GM20000 (cell line): Measurements from ENCODE around the gene IGSF22.

Experiments
- DNase-seq: peaks from one replicate; pipeline ENCODE4 v3.0.0; 2012; ENCODE audit warnings: low spot score
- TF ChIP-seq, protein P1 (sequence below): IDR thresholded peaks from 2 replicates; pipeline ENCODE4 v1.5.1; 2012; ENCODE audit warnings: mild to moderate bottlenecking, control low read depth; ENCODE audit errors: extremely low read depth, missing control alignments

The IGSF22 gene

DNA sequence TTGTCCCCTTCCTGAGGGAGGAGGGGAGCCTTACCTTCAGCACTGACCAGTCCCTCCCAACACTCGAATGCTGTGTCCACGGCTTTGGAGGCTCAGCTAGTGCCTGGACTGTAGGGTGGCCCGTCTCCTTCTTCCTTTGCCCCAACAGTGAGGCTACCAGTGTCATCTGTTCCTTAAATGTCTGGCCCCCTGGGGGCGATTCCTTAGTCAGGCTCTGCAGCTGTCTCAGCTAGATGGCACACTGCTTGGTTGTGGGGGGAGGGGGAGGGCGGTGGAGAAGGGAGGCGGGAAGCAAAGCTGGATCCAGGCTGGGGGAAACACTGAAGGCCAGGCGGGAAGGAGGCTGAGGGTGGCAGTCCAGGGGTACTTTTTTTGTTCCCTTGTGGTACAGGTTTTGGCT, at the start of gene IGSF22:
Gene IGSF22 (minus strand): TSS at position 149 of the 400 bp plus-strand sequence. CDS start 1,952 bp downstream, outside the sequence.
- DNase-seq, result no peak
- TF ChIP-seq, protein P1, sequence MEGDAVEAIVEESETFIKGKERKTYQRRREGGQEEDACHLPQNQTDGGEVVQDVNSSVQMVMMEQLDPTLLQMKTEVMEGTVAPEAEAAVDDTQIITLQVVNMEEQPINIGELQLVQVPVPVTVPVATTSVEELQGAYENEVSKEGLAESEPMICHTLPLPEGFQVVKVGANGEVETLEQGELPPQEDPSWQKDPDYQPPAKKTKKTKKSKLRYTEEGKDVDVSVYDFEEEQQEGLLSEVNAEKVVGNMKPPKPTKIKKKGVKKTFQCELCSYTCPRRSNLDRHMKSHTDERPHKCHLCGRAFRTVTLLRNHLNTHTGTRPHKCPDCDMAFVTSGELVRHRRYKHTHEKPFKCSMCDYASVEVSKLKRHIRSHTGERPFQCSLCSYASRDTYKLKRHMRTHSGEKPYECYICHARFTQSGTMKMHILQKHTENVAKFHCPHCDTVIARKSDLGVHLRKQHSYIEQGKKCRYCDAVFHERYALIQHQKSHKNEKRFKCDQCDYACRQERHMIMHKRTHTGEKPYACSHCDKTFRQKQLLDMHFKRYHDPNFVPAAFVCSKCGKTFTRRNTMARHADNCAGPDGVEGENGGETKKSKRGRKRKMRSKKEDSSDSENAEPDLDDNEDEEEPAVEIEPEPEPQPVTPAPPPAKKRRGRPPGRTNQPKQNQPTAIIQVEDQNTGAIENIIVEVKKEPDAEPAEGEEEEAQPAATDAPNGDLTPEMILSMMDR, result no peak

DNA sequence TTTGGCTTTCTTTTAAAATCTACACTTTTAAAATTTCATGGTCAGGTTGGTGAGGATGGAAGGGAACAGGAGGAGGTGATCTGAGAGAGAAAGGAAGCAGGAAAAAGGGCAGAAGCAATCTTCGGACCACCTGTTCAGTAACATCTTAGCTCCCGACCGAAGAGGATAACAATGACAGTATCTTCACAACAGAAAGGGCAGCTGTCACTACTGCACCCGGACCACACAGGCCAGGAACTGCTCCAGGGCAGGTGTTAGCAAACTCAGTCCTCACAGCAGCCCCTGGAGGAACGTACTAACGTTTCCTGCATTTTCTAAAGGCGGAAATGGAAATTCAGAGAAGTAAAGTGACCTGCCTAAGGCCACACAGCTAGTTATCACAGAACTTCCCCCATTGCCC, 48.8 kb upstream of the IGSF22 start:
- no peak for DNase-seq
- TF ChIP-seq, protein P1, result no peak

DNA sequence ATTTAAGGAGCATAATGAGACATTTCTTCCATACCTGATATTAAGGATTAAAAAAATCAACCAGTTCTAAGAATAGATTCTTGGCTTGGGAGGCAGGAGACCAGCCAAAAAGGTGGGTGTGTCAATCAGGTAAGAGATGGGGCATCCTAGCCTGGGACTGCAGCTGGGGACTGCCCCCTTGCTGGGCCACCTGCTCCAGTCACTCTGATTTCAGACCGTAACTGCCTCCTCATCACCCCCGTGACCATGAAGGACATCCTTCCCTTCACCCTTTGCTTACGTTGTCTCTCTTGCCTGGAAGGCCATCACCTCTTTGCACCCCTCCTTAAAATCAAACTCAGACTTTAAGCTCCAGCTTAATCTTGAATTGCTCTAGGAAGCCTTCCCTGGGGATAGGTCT, 47.7 kb upstream of the IGSF22 start:
- TF ChIP-seq, protein P1, result no peak
- no peak for DNase-seq

DNA sequence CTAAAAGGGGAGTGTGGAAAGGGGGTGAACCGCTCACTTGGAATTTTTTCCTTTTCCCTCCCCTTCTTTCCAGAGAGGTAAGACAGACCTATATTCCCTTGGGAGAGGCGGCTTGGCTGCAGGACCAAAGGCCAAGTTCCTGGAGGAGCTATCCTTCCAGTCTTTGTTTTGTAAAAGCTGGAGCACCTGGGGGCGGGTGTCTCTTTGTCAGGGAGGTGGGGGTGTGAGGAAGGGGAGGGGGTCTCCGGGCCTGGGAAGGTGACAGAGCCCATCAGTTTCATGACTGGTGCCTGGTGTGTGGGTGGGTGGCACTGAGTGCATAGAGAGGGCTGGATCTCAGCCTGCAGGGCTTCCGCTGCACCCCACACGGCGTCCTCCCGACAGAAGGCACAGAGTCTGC, 47.1 kb upstream of the IGSF22 start:
- no peak for DNase-seq
- TF ChIP-seq, protein P1, result no peak

DNA sequence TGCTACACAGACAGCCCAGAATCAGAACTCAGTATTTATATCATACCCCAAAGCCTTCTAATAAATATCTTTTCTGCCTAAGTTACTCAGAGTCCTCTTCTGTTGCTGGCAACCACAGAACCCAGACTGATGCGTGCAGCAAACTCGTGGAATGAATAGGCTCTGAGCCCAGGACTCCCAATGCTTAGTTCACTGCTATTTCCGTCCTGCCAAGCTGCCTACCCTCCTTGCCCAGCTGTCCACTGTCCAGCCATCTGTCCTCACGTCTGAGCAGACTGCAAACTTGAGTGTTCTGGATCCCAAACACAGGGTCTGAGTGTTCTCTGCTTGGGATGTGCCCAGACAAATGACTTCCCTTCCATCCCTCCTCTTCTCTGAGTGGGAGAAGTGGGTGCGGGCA, 46.2 kb upstream of the IGSF22 start:
- DNase-seq, result no peak
- TF ChIP-seq, protein P1, result no peak

DNA sequence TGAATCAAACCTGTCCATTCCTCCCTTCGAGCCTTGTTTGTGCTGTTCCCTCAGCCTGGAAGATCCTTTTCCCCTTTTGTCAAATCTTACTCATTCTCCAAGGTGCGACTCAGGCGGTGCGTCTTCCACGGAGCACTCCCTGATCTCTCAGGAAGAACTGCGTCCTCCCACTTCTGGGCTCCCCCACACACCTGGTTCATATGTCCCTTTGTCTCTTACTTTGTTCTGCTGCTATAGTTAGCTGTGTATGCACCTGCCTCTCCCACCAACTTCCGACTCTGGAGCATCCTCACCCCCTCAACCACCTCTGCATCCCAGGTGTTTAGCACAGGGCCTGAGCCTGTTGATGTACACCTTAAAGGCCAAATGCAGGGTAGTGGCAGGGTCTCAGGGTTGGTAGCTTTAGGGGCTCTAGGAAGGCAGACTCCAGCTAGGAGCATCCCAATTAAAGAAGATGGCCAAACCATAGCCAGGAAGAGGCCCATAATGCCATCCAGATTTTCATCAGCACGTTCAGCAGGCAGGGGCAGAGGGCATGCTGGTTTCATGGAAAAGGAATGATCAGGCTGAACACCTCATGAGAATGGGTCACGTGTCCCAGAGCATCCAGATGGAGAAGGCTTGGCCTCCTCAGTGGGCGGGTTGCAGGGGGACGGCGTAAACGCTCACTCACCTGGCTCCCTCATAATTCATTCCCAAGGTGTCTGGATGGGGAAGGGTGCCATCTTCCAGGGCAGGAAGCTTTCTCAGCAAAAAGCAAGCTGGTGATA, 45.5 kb upstream of the IGSF22 start:
- TF ChIP-seq, protein P1, result no peak
- DNase-seq, result no peak

DNA sequence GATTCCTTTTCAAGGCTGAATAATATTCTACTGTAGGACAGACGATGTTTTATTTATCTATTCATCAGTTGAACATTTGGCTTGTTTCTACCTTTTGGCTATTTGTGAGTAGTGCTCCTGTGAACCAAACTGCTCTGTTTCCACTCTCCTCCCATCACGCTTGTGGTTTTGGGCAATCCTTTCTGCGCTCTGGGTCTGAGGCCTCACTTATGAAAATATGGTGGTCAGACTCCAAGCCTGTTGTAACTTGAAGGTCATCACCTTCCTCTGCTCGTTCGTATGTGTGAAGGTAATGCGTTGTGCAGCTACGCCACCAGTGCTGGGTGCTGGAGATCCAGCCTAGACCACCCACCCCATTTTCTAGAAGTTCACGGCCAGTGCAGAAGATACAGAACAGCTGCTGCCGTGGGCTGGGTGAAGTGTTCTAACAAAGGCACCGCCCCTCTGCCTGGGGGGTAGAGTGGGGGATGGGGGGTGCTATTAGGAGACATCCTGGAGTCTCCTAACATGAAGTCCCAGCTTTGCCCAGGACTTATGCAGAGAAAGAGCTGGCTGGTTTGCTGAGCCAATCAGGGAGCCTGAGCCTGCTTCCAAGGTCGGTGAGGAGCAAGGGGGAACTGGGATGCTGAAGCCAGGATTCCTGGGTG, 44.6 kb upstream of the IGSF22 start:
- DNase-seq, result no peak
- TF ChIP-seq, protein P1, result no peak
